HEK293T (cell line): ENCODE measurements around the gene TMIE.

ENCODE experiments used
- ARNT ChIP-seq: fragments of 450-650 bp; IDR thresholded peaks from 2 replicates; pipeline ENCODE4 v1.6.1; 2017; ENCODE audit warnings: mild to moderate bottlenecking
- FOXA1 ChIP-seq: fragments of 450-650 bp; IDR thresholded peaks from 2 replicates; pipeline ENCODE4 v1.6.1; 2016; ENCODE audit warnings: mild to moderate bottlenecking
- FOXM1 ChIP-seq: fragments of 450-650 bp; IDR thresholded peaks from 2 replicates; pipeline ENCODE4 v1.6.1; 2017; ENCODE audit warnings: mild to moderate bottlenecking, borderline replicate concordance
- SUZ12 ChIP-seq: fragments of 450-650 bp; IDR thresholded peaks from 2 replicates; pipeline ENCODE4 v1.6.1; 2016; ENCODE audit warnings: mild to moderate bottlenecking
- ZNF384 ChIP-seq: fragments of 450-650 bp; IDR thresholded peaks from 2 replicates; pipeline ENCODE4 v1.6.1; 2016

GRCh38 chr3:46664971-46665762, 36.0 kb upstream of the TMIE start:
- TF ChIP-seq SUZ12 (no peak), FOXA1 (no peak), ARNT (no peak), FOXM1 (no peak), ZNF384 (no peak)
